ENCODE results near the gene TRMT11. TPM values are rescaled to one million over a fixed set of nuclear protein-coding genes. Genes with fewer than 3 reads are reported as not detected.
"Not testable (repeated sequence)": the region's sequence is repeated elsewhere in the genome, so short reads cannot be mapped to it uniquely, and the experiment has no call there.

The TRMT11 gene
- total RNA-seq, 2 donors from 2014 or later: 39.5 to 44.1 TPM

- Mint-ChIP-seq H3K4me3 (no peak overlapping the region), H3K36me3 (ENCODE audit: low read depth) (peaks cover 38% of the 10 kb centered on the region), H3K9me3 (no peaks in the 10 kb centered on the region), H3K4me1 (no peaks in the 10 kb centered on the region), H3K27ac (no peak overlapping the region), H3K27me3 (no peaks in the 10 kb centered on the region)
- ATAC-seq (replicated peaks): no peak
Measured at GRCh38 chr6:126056355-126057004, 70.1 kb downstream of the TRMT11 start.

- not testable (repeated sequence) for H3K4me3 Mint-ChIP-seq; H3K9me3 Mint-ChIP-seq; ATAC-seq (replicated peaks); H3K27me3 Mint-ChIP-seq; H3K4me1 Mint-ChIP-seq; H3K27ac Mint-ChIP-seq
- H3K36me3 Mint-ChIP-seq (ENCODE audit: low read depth): peaks cover 40% of the 10 kb centered on the region
Measured at GRCh38 chr6:126058085-126058484, 71.7 kb downstream of the TRMT11 start.

- H3K36me3 Mint-ChIP-seq (ENCODE audit: low read depth): peaks cover 50% of the 10 kb centered on the region
- H3K9me3 Mint-ChIP-seq: no peaks in the 10 kb centered on the region
- no peak for ATAC-seq (replicated peaks)
- H3K4me1 Mint-ChIP-seq: no peaks in the 10 kb centered on the region
- H3K27ac Mint-ChIP-seq: no peak overlapping the region
- H3K4me3 Mint-ChIP-seq: no peak overlapping the region
- no peaks in the 10 kb centered on the region for H3K27me3 Mint-ChIP-seq
Measured at GRCh38 chr6:126060400-126060799, 74.1 kb downstream of the TRMT11 start.

GRCh38 chr6:126063512-126064146, 77.3 kb downstream of the TRMT11 start:
- Mint-ChIP-seq H3K36me3 (ENCODE audit: low read depth) (peaks cover 48% of the 10 kb centered on the region), H3K27me3 (no peaks in the 10 kb centered on the region), H3K4me1 (no peaks in the 10 kb centered on the region), H3K4me3 (no peak overlapping the region), H3K9me3 (no peaks in the 10 kb centered on the region), H3K27ac (no peak overlapping the region)
- ATAC-seq (replicated peaks): no peak

GRCh38 chr6:126064257-126064747, 78.0 kb downstream of the TRMT11 start:
- no peak for ATAC-seq (replicated peaks)
- no peaks in the 10 kb centered on the region for H3K4me1 Mint-ChIP-seq
- H3K27me3 Mint-ChIP-seq: no peaks in the 10 kb centered on the region
- H3K27ac Mint-ChIP-seq: no peak overlapping the region
- no peak overlapping the region for H3K4me3 Mint-ChIP-seq
- H3K36me3 Mint-ChIP-seq (ENCODE audit: low read depth): peaks cover 47% of the 10 kb centered on the region
- H3K9me3 Mint-ChIP-seq: no peaks in the 10 kb centered on the region

- H3K27ac Mint-ChIP-seq: no peak overlapping the region
- peaks cover 41% of the 10 kb centered on the region for H3K36me3 Mint-ChIP-seq (ENCODE audit: low read depth)
Measured at GRCh38 chr6:126064748-126065401, 78.5 kb downstream of the TRMT11 start.

GRCh38 chr6:126066053-126067048, 80.0 kb downstream of the TRMT11 start:
- no peak for ATAC-seq (replicated peaks)
- Mint-ChIP-seq H3K27ac (no peak overlapping the region), H3K9me3 (no peaks in the 10 kb centered on the region), H3K27me3 (no peaks in the 10 kb centered on the region), H3K36me3 (ENCODE audit: low read depth) (peaks cover 30% of the 10 kb centered on the region), H3K4me3 (no peak overlapping the region), H3K4me1 (peaks cover 4% of the 10 kb centered on the region)

More at GRCh38 chr6:126064748-126065401, 78.5 kb downstream of the TRMT11 start:
- H3K27me3 Mint-ChIP-seq: no peaks in the 10 kb centered on the region
- H3K4me1 Mint-ChIP-seq: no peaks in the 10 kb centered on the region
- no peak overlapping the region for H3K4me3 Mint-ChIP-seq
- no peak for ATAC-seq (replicated peaks)
- no peaks in the 10 kb centered on the region for H3K9me3 Mint-ChIP-seq

GRCh38 chr6:126067073-126067472, 80.7 kb downstream of the TRMT11 start:
- no peak overlapping the region for H3K4me3 Mint-ChIP-seq
- H3K36me3 Mint-ChIP-seq (ENCODE audit: low read depth): peaks cover 23% of the 10 kb centered on the region
- H3K27me3 Mint-ChIP-seq: no peaks in the 10 kb centered on the region
- no peaks in the 10 kb centered on the region for H3K9me3 Mint-ChIP-seq
- ATAC-seq (replicated peaks): no peak
- H3K4me1 Mint-ChIP-seq: peaks cover 4% of the 10 kb centered on the region
- no peak overlapping the region for H3K27ac Mint-ChIP-seq

- Mint-ChIP-seq H3K4me1 (peaks cover 4% of the 10 kb centered on the region), H3K27ac (no peak overlapping the region), H3K4me3 (no peak overlapping the region), H3K36me3 (ENCODE audit: low read depth) (peaks cover 9% of the 10 kb centered on the region), H3K9me3 (no peaks in the 10 kb centered on the region), H3K27me3 (no peaks in the 10 kb centered on the region)
- ATAC-seq (replicated peaks): no peak
Measured at GRCh38 chr6:126069449-126069848, 83.1 kb downstream of the TRMT11 start.

GRCh38 chr6:126071000-126071647, 84.8 kb downstream of the TRMT11 start:
- Mint-ChIP-seq H3K4me3 (no peak overlapping the region), H3K27me3 (no peaks in the 10 kb centered on the region), H3K4me1 (peaks cover 4% of the 10 kb centered on the region), H3K9me3 (no peaks in the 10 kb centered on the region), H3K27ac (no peak overlapping the region), H3K36me3 (ENCODE audit: low read depth) (peaks cover 7% of the 10 kb centered on the region)
- ATAC-seq (replicated peaks): no peak

GRCh38 chr6:126072172-126072571, 85.8 kb downstream of the TRMT11 start:
- Mint-ChIP-seq H3K27me3 (no peaks in the 10 kb centered on the region), H3K9me3 (no peaks in the 10 kb centered on the region), H3K36me3 (ENCODE audit: low read depth) (peaks cover 7% of the 10 kb centered on the region), H3K4me1 (peaks cover 4% of the 10 kb centered on the region), H3K27ac (no peak overlapping the region), H3K4me3 (no peak overlapping the region)
- ATAC-seq (replicated peaks): no peak

GRCh38 chr6:126072834-126073233, 86.5 kb downstream of the TRMT11 start:
- no peak for ATAC-seq (replicated peaks)
- H3K9me3 Mint-ChIP-seq: no peaks in the 10 kb centered on the region

GRCh38 chr6:126075335-126076071, 89.2 kb downstream of the TRMT11 start:
- peaks cover 7% of the 10 kb centered on the region for H3K36me3 Mint-ChIP-seq (ENCODE audit: low read depth)
- peaks cover 4% of the 10 kb centered on the region for H3K4me1 Mint-ChIP-seq
- no peaks in the 10 kb centered on the region for H3K27me3 Mint-ChIP-seq
- peak overlapping the region; percentile 29 for H3K27ac Mint-ChIP-seq
- no peak overlapping the region for H3K4me3 Mint-ChIP-seq
- ATAC-seq (replicated peaks): no peak
- no peaks in the 10 kb centered on the region for H3K9me3 Mint-ChIP-seq

More at GRCh38 chr6:126072834-126073233, 86.5 kb downstream of the TRMT11 start:
- no peaks in the 10 kb centered on the region for H3K27me3 Mint-ChIP-seq
- no peak overlapping the region for H3K4me3 Mint-ChIP-seq
- H3K4me1 Mint-ChIP-seq: peaks cover 4% of the 10 kb centered on the region
- no peak overlapping the region for H3K27ac Mint-ChIP-seq
- peaks cover 7% of the 10 kb centered on the region for H3K36me3 Mint-ChIP-seq (ENCODE audit: low read depth)

Data from activated T-helper 17 cell treated with anti-CD3 and anti-CD28 coated beads, Interleukin-2, amount 50 U/mL, for 72 hours (primary cell).